T-cell (primary cell): Measurements from ENCODE around the gene SLTM. TPM values are rescaled to one million over a fixed set of nuclear protein-coding genes. Genes with fewer than 3 reads are reported as not detected.
"Not testable (repeated sequence)": the region's sequence is repeated elsewhere in the genome, so short reads cannot be mapped to it uniquely, and the experiment has no call there.

ENCODE experiments used
- ATAC-seq, 4 experiments: fragments of 200-7000 bp in 3 of 4; fragments of 150-1000 bp in 1 of 4; cut with Tn5 transposase; replicated peaks in 1 of 4; 1 replicate in 3 of 4; 2 replicates in 1 of 4; pipeline ENCODE4 v1.10.0; 2021; ENCODE audit warnings: moderate library complexity in 3 of 4, mild to moderate bottlenecking in 2 of 4, moderate number of reproducible peaks in 1 of 4
- CTCF ChIA-PET, 2 donors: fragments of 300-600 bp; sonication (Branson Sonifier 250); formaldehyde crosslinking; loops; one replicate each; lab custom pipeline; 2022; ENCODE audit warnings: antibody characterized with exemption in 2 of 2; lab: Charles Lee
- POLR2A ChIA-PET, 2 donors: fragments of 300-600 bp; sonication (Branson Sonifier 250); formaldehyde crosslinking; loops; one replicate each; lab custom pipeline; 2022; ENCODE audit warnings: antibody characterized with exemption in 2 of 2; lab: Charles Lee
- DNase-seq, 35 experiments: peaks; one replicate each; pipeline versions ENCODE4 v3.0.0 to v3.0.0-alpha.2; 2013 to 2023
- H3K27ac ChIP-seq: one replicate; pipeline ENCODE4 v1.5.1; 2013; ENCODE audit warnings: low read length
- H3K27me3 ChIP-seq, 2 experiments: replicated peaks in 1 of 2; 1 replicate in 1 of 2; 2 replicates in 1 of 2; pipeline versions ENCODE4 v1.6.1 to v1.7.0; 2013; ENCODE audit warnings: low read length in 1 of 2, mixed read lengths in 1 of 2; ENCODE audit not compliant: control insufficient read depth in 2 of 2, insufficient read depth in 2 of 2; ENCODE audit errors: extremely low read depth in 1 of 2
- H3K36me3 ChIP-seq, 2 donors: 1 replicate in 1 of 2; 2 replicates in 1 of 2; pipeline versions ENCODE4 v1.6.1 to v1.7.0; 2013; ENCODE audit warnings: low read length in 1 of 2; ENCODE audit not compliant: control insufficient read depth in 2 of 2, insufficient read depth in 1 of 2; ENCODE audit errors: extremely low read depth in 1 of 2
- H3K4me1 ChIP-seq, 2 experiments: 1 replicate in 1 of 2; 2 replicates in 1 of 2; pipeline versions ENCODE4 v1.6.1 to v1.7.0; 2013; ENCODE audit warnings: low read length in 2 of 2, mixed read lengths in 1 of 2; ENCODE audit not compliant: insufficient read depth in 2 of 2, control insufficient read depth in 1 of 2; ENCODE audit errors: extremely low read depth in 1 of 2
- H3K4me3 ChIP-seq, 2 donors: 1 replicate in 1 of 2; 2 replicates in 1 of 2; pipeline versions ENCODE4 v1.5.1 to v1.7.0; 2013; ENCODE audit warnings: mild to moderate bottlenecking in 2 of 2, low read length in 1 of 2, moderate library complexity in 1 of 2; ENCODE audit not compliant: control insufficient read depth in 1 of 2; ENCODE audit errors: extremely low read depth in 1 of 2
- H3K9me3 ChIP-seq: 2 replicates; pipeline ENCODE4 v1.7.0; 2013
- H3K27ac Mint-ChIP-seq, 2 donors: one replicate each; pipeline ENCODE4 v1.8.0; 2020 to 2021; ENCODE audit warnings: mild to moderate bottlenecking in 2 of 2, mixed read lengths in 2 of 2
- H3K27me3 Mint-ChIP-seq, 2 donors: one replicate each; pipeline ENCODE4 v1.8.0; 2021 to 2022; ENCODE audit warnings: mixed read lengths in 2 of 2
- H3K36me3 Mint-ChIP-seq: one replicate; pipeline ENCODE4 v1.8.0; 2021; ENCODE audit warnings: mixed read lengths
- H3K4me1 Mint-ChIP-seq, 3 donors: one replicate each; pipeline ENCODE4 v1.8.0; 2020 to 2022; ENCODE audit warnings: mixed read lengths in 3 of 3, mild to moderate bottlenecking in 1 of 3
- H3K4me3 Mint-ChIP-seq, 3 donors: one replicate each; pipeline ENCODE4 v1.8.0; 2020 to 2022; ENCODE audit warnings: mild to moderate bottlenecking in 3 of 3, mixed read lengths in 3 of 3, moderate library complexity in 3 of 3
- H3K9me3 Mint-ChIP-seq, 3 donors: one replicate each; pipeline ENCODE4 v1.8.0; 2020 to 2022; ENCODE audit warnings: mixed read lengths in 3 of 3
- WGBS: methylation state at CpG from one replicate; pipeline ENCODE4 v1.1.5; 2013; ENCODE audit warnings: missing lambda C conversion rate; ENCODE audit not compliant: insufficient coverage; 5-methylcytosine and 5-hydroxymethylcytosine counted together
- total RNA-seq, 35 experiments: library from RNA in 6 of 35; stranded (reverse) in 6 of 35; fragments of 120-200 nt in 1 of 35; gene quantifications; one replicate each; pipeline versions ENCODE4 v1.2.1 to v1.2.4 and lab custom pipeline; 2013 to 2026

The SLTM gene
- total RNA-seq, 5 donors from 2014 or later (not counting 1 experiment from before 2014, with no cell fraction given) = 129 to 172 (median 140) TPM

- no peak overlapping the region for H3K4me3 Mint-ChIP-seq
- H3K27ac Mint-ChIP-seq = peak overlapping the region in 1 of 2 donors; percentile 18
- POLR2A ChIA-PET = interaction anchor here in 1 of 2 donors (0.6 kb wide), 1 partner anchor 1219 kb away, joined by 4 read pairs; no protein-coding TSS in a partner anchor
- Histone ChIP-seq H3K27ac (no peak overlapping the region), H3K27me3 (no peaks in the 10 kb centered on the region), H3K4me1 (no peaks in the 10 kb centered on the region), H3K4me3 (no peak overlapping the region), H3K36me3 (no peaks in the 10 kb centered on the region), H3K9me3 (no peaks in the 10 kb centered on the region)
- DNase-seq (peak in 34 of 35 experiments; percentile 16 to 86 (median 44)), ATAC-seq (peak; percentile 84 to 91 (median 90))
- WGBS = 0% methylated on average over 1 of the region's 8 CpGs
- H3K36me3 Mint-ChIP-seq = no peaks in the 10 kb centered on the region
- H3K4me1 Mint-ChIP-seq = peaks cover 6 to 11% (median 10%) of the 10 kb centered on the region in 3 donors
- H3K27me3 Mint-ChIP-seq = no peaks in the 10 kb centered on the region
- CTCF ChIA-PET = interaction anchor here (0.6 to 4.1 kb wide), 9 partner anchors 200 to 728 kb away, joined by 3 to 17 read pairs (median 4); no protein-coding TSS in a partner anchor
- H3K9me3 Mint-ChIP-seq = no peaks in the 10 kb centered on the region
These were observed 23.9 kb upstream of the SLTM start for GRCh38 chr15:58957101-58957973.

- Histone ChIP-seq H3K27me3 (no peaks in the 10 kb centered on the region), H3K4me3 (no peak overlapping the region), H3K36me3 (no peaks in the 10 kb centered on the region), H3K9me3 (no peaks in the 10 kb centered on the region), H3K27ac (no peak overlapping the region), H3K4me1 (no peaks in the 10 kb centered on the region)
- no peaks in the 10 kb centered on the region for H3K36me3 Mint-ChIP-seq
- ChIA-PET CTCF (interaction anchor here (0.6 kb wide), 3 partner anchors 99 to 684 kb away, joined by 3 to 5 read pairs (median 4); no protein-coding TSS in a partner anchor), POLR2A (interaction anchor here in 1 of 2 donors (0.6 kb wide), 1 partner anchor 23 kb away, joined by 3 read pairs; no protein-coding TSS in a partner anchor)
- H3K27me3 Mint-ChIP-seq = no peaks in the 10 kb centered on the region
- DNase-seq = no peak
- H3K4me1 Mint-ChIP-seq = peaks cover 11 to 15% (median 13%) of the 10 kb centered on the region in 3 donors
- H3K27ac Mint-ChIP-seq = no peak overlapping the region
- no peak overlapping the region for H3K4me3 Mint-ChIP-seq
- H3K9me3 Mint-ChIP-seq = no peaks in the 10 kb centered on the region
- ATAC-seq = no peak
These were observed 19.3 kb upstream of the SLTM start for GRCh38 chr15:58952751-58953150.

- POLR2A ChIA-PET = no interaction called here
These were observed 18.0 kb upstream of the SLTM start for GRCh38 chr15:58951388-58952007.

GRCh38 chr15:58947179-58947578 lies 13.7 kb upstream of the SLTM start:
- H3K9me3 Mint-ChIP-seq = no peaks in the 10 kb centered on the region
- Histone ChIP-seq H3K27me3 (no peaks in the 10 kb centered on the region), H3K36me3 (no peaks in the 10 kb centered on the region), H3K9me3 (no peaks in the 10 kb centered on the region), H3K4me3 (no peak overlapping the region), H3K27ac (no peak overlapping the region), H3K4me1 (no peaks in the 10 kb centered on the region)
- H3K27me3 Mint-ChIP-seq = no peaks in the 10 kb centered on the region
- H3K36me3 Mint-ChIP-seq = no peaks in the 10 kb centered on the region
- DNase-seq (no peak), ATAC-seq (no peak)
- ChIA-PET CTCF (no interaction called here), POLR2A (no interaction called here)
- H3K4me3 Mint-ChIP-seq = no peak overlapping the region
- 100% methylated on average over 1 of the region's 3 CpGs for WGBS
- peaks cover 1 to 3% (median 2%) of the 10 kb centered on the region in 3 donors for H3K4me1 Mint-ChIP-seq
- H3K27ac Mint-ChIP-seq = no peak overlapping the region

More at GRCh38 chr15:58951388-58952007, 18.0 kb upstream of the SLTM start:
- H3K4me1 ChIP-seq = no peaks in the 10 kb centered on the region
- Mint-ChIP-seq H3K4me3 (no peak overlapping the region), H3K36me3 (no peaks in the 10 kb centered on the region), H3K9me3 (no peaks in the 10 kb centered on the region), H3K27ac (no peak overlapping the region), H3K4me1 (peaks cover 8 to 11% (median 8%) of the 10 kb centered on the region in 3 donors), H3K27me3 (no peaks in the 10 kb centered on the region)
- H3K36me3 ChIP-seq = no peaks in the 10 kb centered on the region
- DNase-seq = no peak
- no peak for ATAC-seq
- no peak overlapping the region for H3K4me3 ChIP-seq
- CTCF ChIA-PET = interaction anchor here in 1 of 2 donors (0.6 kb wide), 1 partner anchor 477 kb away, joined by 3 read pairs; no protein-coding TSS in a partner anchor
- no peaks in the 10 kb centered on the region for H3K27me3 ChIP-seq
- H3K9me3 ChIP-seq = no peaks in the 10 kb centered on the region
- no peak overlapping the region for H3K27ac ChIP-seq
- WGBS = no CpG with 5 or more reads among the region's 5 CpGs

- H3K36me3 ChIP-seq, H3K4me3 ChIP-seq, POLR2A ChIA-PET, H3K36me3 Mint-ChIP-seq, H3K27me3 Mint-ChIP-seq, H3K27me3 ChIP-seq, ATAC-seq, H3K9me3 Mint-ChIP-seq, DNase-seq, H3K9me3 ChIP-seq: not testable (repeated sequence)
- H3K27ac ChIP-seq = peak overlapping the region; percentile 89
- CTCF ChIA-PET = interaction anchor here in 1 of 2 donors (0.6 to 0.7 kb wide), 2 partner anchors 596 to 597 kb away, joined by 3 to 4 read pairs; no protein-coding TSS in a partner anchor
- Mint-ChIP-seq H3K4me3 (peak overlapping the region; percentile 91 to 99 (median 92)), H3K27ac (peak overlapping the region; percentile 95 to 100), H3K4me1 (peaks cover 17 to 35% (median 24%) of the 10 kb centered on the region in 3 donors)
- 100% methylated on average over 1 of the region's 8 CpGs for WGBS
- peaks cover 11 to 21% of the 10 kb centered on the region in 2 experiments for H3K4me1 ChIP-seq
These were observed 1.5 kb upstream of the SLTM start for GRCh38 chr15:58934974-58935373.

- CTCF ChIA-PET = no interaction called here
- peaks cover 17 to 36% (median 24%) of the 10 kb centered on the region in 3 donors for H3K4me1 Mint-ChIP-seq
- no peaks in the 10 kb centered on the region for H3K27me3 Mint-ChIP-seq
- H3K4me1 ChIP-seq = peaks cover 12 to 21% of the 10 kb centered on the region in 2 experiments
- no peaks in the 10 kb centered on the region for H3K36me3 Mint-ChIP-seq
- peak overlapping the region; percentile 89 for H3K27ac ChIP-seq
- H3K9me3 ChIP-seq = no peaks in the 10 kb centered on the region
- peak overlapping the region in 1 of 2 donors; percentile 94 for H3K4me3 ChIP-seq
- H3K27ac Mint-ChIP-seq = peak overlapping the region; percentile 95 to 100
- peak overlapping the region; percentile 91 to 99 (median 92) for H3K4me3 Mint-ChIP-seq
- POLR2A ChIA-PET = no interaction called here
- H3K9me3 Mint-ChIP-seq = no peaks in the 10 kb centered on the region
- DNase-seq = no peak
- H3K36me3 ChIP-seq = no peaks in the 10 kb centered on the region
- H3K27me3 ChIP-seq = no peaks in the 10 kb centered on the region
- no peak for ATAC-seq
- no CpG with 5 or more reads among the region's 4 CpGs for WGBS
These were observed 1.0 kb upstream of the SLTM start for GRCh38 chr15:58934521-58934920.
